VCaP (cell line): ENCODE data around the gene MIA3.
"Not testable (repeated sequence)": the region's sequence is repeated elsewhere in the genome, so short reads cannot be mapped to it uniquely, and the experiment has no call there.

Source experiments
- H3K27ac ChIP-seq: fragments of 450-650 bp; 2 replicates; pipeline ENCODE4 v1.5.1; 2017
- TF ChIP-seq, protein P1 (sequence below): fragments of 450-650 bp; conservative IDR thresholded peaks from 2 replicates; pipeline ENCODE4 v1.5.1; 2017; ENCODE audit warnings: mild to moderate bottlenecking, moderate library complexity

Gene MIA3

DNA sequence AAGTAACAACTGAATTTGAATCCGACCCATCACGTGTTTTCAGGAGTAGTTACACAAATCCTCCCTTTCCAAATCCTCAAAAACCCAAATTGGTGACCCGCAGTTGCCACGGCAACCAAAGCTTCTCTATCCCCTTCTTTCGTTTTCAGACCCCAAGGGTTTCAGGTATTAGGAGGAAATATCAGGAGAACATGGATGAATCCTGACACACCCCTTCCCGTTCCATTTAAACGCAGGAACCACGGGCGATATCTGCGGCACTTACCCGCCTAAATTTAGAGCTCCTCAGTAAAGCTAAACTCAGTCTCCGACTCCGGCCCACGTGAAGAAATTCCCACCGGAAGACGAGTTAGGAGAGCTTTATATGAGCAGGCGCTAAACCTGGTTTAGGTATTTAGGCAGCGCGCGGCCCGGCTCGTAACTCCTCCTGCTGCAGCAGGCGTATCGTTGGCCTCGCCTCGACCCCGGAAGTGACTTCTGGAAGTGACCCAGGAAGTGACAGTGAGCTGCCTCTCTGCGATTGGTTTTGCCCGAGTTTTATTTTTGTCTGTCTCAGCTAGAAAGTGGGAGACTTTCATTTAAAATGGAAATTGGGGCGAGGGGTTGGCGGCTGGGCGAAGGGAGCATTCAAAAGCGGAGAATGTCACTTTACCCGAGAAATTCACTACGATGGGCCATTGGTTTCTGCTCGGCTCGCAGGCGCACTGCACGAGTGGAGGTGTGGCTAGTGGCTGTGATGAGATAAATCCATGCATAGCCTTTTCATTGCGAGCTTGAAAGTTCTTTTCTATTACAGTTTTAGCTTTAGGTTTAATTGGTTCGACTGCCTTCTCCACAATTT, 28.2 kb upstream of the MIA3 start, which contains the start of gene TAF1A:
TAF1A (minus strand) TSS at position 472 of the 841 bp plus-strand sequence.
- H3K27ac ChIP-seq, result peak within 1 kb of the TSS; percentile 81
- TF ChIP-seq, protein P1, sequence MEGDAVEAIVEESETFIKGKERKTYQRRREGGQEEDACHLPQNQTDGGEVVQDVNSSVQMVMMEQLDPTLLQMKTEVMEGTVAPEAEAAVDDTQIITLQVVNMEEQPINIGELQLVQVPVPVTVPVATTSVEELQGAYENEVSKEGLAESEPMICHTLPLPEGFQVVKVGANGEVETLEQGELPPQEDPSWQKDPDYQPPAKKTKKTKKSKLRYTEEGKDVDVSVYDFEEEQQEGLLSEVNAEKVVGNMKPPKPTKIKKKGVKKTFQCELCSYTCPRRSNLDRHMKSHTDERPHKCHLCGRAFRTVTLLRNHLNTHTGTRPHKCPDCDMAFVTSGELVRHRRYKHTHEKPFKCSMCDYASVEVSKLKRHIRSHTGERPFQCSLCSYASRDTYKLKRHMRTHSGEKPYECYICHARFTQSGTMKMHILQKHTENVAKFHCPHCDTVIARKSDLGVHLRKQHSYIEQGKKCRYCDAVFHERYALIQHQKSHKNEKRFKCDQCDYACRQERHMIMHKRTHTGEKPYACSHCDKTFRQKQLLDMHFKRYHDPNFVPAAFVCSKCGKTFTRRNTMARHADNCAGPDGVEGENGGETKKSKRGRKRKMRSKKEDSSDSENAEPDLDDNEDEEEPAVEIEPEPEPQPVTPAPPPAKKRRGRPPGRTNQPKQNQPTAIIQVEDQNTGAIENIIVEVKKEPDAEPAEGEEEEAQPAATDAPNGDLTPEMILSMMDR, result no peak

DNA sequence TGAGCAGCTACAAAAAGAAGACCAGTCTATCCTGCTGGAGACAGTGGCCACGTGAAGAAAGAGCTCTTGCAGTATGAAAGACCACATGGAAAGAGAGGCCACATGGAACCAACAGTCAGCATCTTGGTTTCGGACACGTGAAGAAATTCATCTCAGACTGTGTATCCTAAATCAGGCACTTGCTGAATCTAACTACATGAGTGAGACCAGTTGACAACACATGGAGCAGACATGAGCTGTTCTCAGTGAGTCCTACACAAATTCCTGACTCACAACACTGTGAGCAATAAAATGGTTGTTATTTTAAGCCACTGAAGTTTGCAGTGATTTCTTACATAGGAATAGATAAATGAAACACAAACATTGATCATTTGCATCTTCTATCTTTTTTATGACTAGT, 25.7 kb upstream of the MIA3 start:
- TF ChIP-seq, protein P1, result no peak
- H3K27ac ChIP-seq, result no peak overlapping the region

DNA sequence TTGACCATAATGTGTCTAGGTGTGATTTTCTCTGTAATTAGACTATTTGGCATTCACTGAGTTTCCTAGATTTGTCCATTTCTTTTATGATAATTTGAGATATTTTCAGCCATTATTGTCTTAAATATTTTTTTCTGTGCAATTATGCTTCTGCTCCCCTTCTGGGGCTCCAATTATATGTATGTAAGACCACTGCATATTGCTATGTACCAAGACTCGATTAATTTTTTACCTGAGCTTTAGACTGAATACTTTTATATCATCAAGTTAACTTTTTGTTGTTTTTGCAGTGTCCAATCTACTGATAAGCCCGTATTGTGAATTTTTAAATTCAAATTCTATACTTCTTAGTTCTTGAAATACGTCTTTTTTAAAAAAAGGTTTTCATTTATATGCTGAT, 23.1 kb upstream of the MIA3 start:
- TF ChIP-seq, protein P1, result no peak
- H3K27ac ChIP-seq, result no peak overlapping the region

DNA sequence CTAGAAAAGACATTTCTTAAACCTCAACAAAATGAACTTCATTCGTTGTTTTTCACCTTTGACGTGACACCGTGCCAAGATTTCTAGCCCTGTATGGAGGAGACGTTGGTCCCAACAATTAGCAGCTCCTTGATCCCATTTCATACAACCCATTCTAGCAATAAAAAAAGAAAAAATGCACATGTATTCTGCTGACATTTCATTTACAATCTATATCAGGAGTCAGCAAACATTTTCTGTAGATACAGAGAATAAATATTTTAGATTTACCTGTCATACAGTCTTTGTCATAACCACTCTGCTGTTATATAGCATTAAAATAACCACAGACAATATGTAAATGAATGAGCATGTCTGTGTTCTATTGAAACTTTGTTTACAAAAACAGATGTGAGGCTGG, 21.2 kb upstream of the MIA3 start:
- TF ChIP-seq, protein P1, result no peak
- no peak overlapping the region for H3K27ac ChIP-seq

DNA sequence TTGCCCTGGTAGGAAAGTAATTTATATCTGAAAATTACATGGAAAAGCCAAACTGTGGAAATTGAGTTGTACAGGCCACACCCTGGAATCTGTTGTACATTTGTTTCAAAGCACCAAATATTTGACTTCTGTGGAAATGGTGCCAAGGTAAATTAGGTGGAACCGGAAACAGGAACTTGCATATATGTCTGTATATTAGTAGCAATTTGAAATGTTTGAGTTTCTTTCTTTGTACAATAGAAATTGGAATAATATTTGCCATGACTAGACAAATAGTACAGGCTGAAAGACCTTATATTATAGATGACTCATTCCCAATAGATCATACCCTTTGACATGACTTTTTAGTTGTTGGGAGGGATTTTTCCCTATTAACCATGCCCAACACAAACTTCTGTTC, 17.6 kb upstream of the MIA3 start:
- H3K27ac ChIP-seq, result peak overlapping the region; percentile 68
- TF ChIP-seq, protein P1, result no peak

DNA sequence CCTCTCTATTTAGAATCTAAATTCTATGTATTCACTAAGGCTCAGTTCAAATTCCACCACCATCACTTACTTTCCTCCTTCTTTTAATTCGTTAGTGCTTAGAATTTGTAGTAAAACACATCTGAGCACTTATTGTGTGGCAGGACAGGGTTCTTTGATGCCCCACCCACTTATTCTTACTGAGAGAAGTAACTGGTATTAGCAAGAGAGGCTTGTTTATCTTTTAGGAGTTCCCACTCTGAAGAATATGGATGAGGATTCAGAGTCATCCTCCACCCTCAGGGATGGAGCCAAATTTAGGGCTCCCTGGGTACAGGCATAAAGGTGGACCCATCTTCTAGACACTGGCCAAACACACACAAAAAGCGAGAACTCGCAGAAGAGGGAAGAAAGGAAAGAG, 16.6 kb upstream of the MIA3 start:
- TF ChIP-seq, protein P1, result no peak
- peak overlapping the region; percentile 68 for H3K27ac ChIP-seq

DNA sequence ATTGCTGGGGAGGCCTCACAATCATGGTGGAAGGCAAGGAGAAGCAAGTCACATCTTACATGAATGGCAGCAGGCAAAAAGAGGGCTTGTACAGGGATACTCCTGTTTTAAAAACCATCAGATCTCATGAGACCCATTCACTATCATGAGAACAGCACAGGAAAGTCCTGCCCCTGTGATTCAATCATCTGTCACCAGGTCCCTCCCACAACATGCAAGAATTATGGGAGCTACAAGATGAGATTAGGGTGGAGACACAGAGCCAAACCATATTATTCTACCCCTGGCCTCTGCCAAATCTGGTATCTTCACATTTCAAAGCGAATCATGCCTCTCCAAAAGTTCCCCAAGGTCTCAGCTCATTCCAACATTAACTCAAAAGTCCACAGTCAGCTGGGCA, 11.1 kb upstream of the MIA3 start:
- TF ChIP-seq, protein P1, result no peak
- H3K27ac ChIP-seq, result no peak overlapping the region

DNA sequence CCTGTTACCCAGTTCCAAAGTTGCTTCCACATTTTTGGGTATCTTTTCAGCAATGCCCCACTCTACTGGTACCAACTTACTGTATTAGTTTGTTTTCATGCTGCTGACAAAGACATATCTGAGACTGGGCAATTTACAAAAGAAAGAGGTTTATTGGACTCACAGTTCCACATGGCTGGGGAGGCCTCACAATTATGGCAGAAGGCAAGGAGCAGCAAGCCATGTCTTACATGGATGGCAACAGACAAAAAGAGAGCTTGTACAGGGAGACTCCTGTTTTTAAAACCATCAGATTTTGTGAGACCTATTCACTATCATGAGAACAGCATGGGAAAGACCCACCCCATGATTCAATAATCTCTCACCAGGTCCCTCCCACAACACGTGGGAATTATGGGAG, 8.8 kb upstream of the MIA3 start:
- not testable (repeated sequence) for H3K27ac ChIP-seq
